ENCODE results near the gene DEDD2.
"Not testable (repeated sequence)": the region's sequence is repeated elsewhere in the genome, so short reads cannot be mapped to it uniquely, and the experiment has no call there.

Gene DEDD2

GRCh38 chr19:42217520-42218437 is at the start of gene DEDD2:
Gene DEDD2, minus strand, starts transcription at chr19:42217677. Its CDS starts 670 bp downstream, at chr19:42217007.
- DNase-seq (ENCODE audit: low read depth in 2 of 2) = peak; percentile 99 to 100

- DNase-seq (ENCODE audit: low read depth in 2 of 2) = not testable (repeated sequence)
Measured at GRCh38 chr19:42266928-42267603, 49.6 kb upstream of the DEDD2 start.

GRCh38 chr19:42266105-42266504 is 48.6 kb upstream of the DEDD2 start:
- DNase-seq (ENCODE audit: low read depth in 2 of 2) = not testable (repeated sequence)

GRCh38 chr19:42261763-42262162 is 44.3 kb upstream of the DEDD2 start:
- DNase-seq (ENCODE audit: low read depth in 2 of 2) = no peak

- DNase-seq (ENCODE audit: low read depth in 2 of 2) = not testable (repeated sequence)
Measured at GRCh38 chr19:42257842-42258241, 40.4 kb upstream of the DEDD2 start.

- no peak for DNase-seq (ENCODE audit: low read depth in 2 of 2)
Measured at GRCh38 chr19:42255766-42256745, 38.6 kb upstream of the DEDD2 start.

- DNase-seq (ENCODE audit: low read depth in 2 of 2) = peak; percentile 92 to 93
Measured at GRCh38 chr19:42254850-42255765, 37.6 kb upstream of the DEDD2 start, which contains the start of gene ERF. Gene ERF, minus strand, starts transcription at chr19:42255128. Its CDS starts 129 bp downstream, at chr19:42254999.

- DNase-seq (ENCODE audit: low read depth in 2 of 2) = peak; percentile 70 to 75
Measured at GRCh38 chr19:42254089-42254849, 36.8 kb upstream of the DEDD2 start.

GRCh38 chr19:42253245-42254088 is 36.0 kb upstream of the DEDD2 start:
- peak; percentile 48 to 63 for DNase-seq (ENCODE audit: low read depth in 2 of 2)

GRCh38 chr19:42252365-42253244 is 35.1 kb upstream of the DEDD2 start:
- no peak for DNase-seq (ENCODE audit: low read depth in 2 of 2)

- DNase-seq (ENCODE audit: low read depth in 2 of 2) = no peak
Measured at GRCh38 chr19:42251572-42252358, 34.3 kb upstream of the DEDD2 start.

- no peak for DNase-seq (ENCODE audit: low read depth in 2 of 2)
Measured at GRCh38 chr19:42250666-42251531, 33.4 kb upstream of the DEDD2 start.

GRCh38 chr19:42250183-42250665 is 32.7 kb upstream of the DEDD2 start:
- no peak for DNase-seq (ENCODE audit: low read depth in 2 of 2)

GRCh38 chr19:42249769-42250168 is 32.3 kb upstream of the DEDD2 start:
- DNase-seq (ENCODE audit: low read depth in 2 of 2) = no peak

GRCh38 chr19:42249149-42249750 is 31.8 kb upstream of the DEDD2 start:
- DNase-seq (ENCODE audit: low read depth in 2 of 2) = no peak
